HEK293 (cell line): Measurements from ENCODE around the gene HSD17B13.

Source experiments
- CTCF ChIP-seq: fragments of 450-650 bp; formaldehyde crosslinking; IDR thresholded peaks from 2 replicates; pipeline ENCODE4 v1.5.1; 2016; ENCODE audit warnings: missing biosample characterization, missing genetic modification characterization
- ZNF211 ChIP-seq: fragments of 450-650 bp; formaldehyde crosslinking; IDR thresholded peaks from 2 replicates; pipeline ENCODE4 v1.5.1; 2016; ENCODE audit warnings: low read depth, missing biosample characterization, missing genetic modification characterization
- ZNF24 ChIP-seq: fragments of 450-650 bp; formaldehyde crosslinking; IDR thresholded peaks from 2 replicates; pipeline ENCODE4 v1.5.1; 2016; ENCODE audit warnings: missing biosample characterization, missing genetic modification characterization
- ZNF26 ChIP-seq: fragments of 450-650 bp; formaldehyde crosslinking; IDR thresholded peaks from 2 replicates; pipeline ENCODE4 v1.5.1; 2016; ENCODE audit warnings: missing biosample characterization, missing genetic modification characterization

- TF ChIP-seq CTCF (tag by site-specific recombination) (no peak), ZNF26 (tag by site-specific recombination) (no peak), ZNF24 (tag by site-specific recombination) (no peak), ZNF211 (tag by site-specific recombination) (no peak)
These were observed 4.5 kb upstream of the HSD17B13 start for GRCh38 chr4:87327136-87327535.
